Natural killer cell (primary cell): ENCODE measurements around the gene SPARC. TPM values are rescaled to one million over a fixed set of nuclear protein-coding genes. Genes with fewer than 3 reads are reported as not detected.

Experiments used
- ATAC-seq, 3 donors: fragments of 150-1000 bp in 2 of 3; fragments of 200-7000 bp in 1 of 3; cut with Tn5 transposase; 1 replicate in 1 of 3; 2 replicates in 2 of 3; pipeline ENCODE4 v1.10.0; 2021; ENCODE audit warnings: mild to moderate bottlenecking in 2 of 3, moderate library complexity in 2 of 3
- DNase-seq, 2 donors: peaks; one replicate each; pipeline versions ENCODE4 v3.0.0 to v3.0.0-alpha.2; 2013 to 2021; ENCODE audit warnings: mixed read lengths in 1 of 2
- H3K27ac ChIP-seq: one replicate; pipeline ENCODE4 v1.5.1; 2013; ENCODE audit warnings: mild to moderate bottlenecking, low read length
- H3K27me3 ChIP-seq: one replicate; pipeline ENCODE4 v1.6.1; 2013; ENCODE audit warnings: low read length; ENCODE audit not compliant: control insufficient read depth, insufficient read depth
- H3K36me3 ChIP-seq: one replicate; pipeline ENCODE4 v1.6.1; 2013; ENCODE audit warnings: low read length; ENCODE audit not compliant: control insufficient read depth, insufficient read depth
- H3K4me1 ChIP-seq: one replicate; pipeline ENCODE4 v1.6.1; 2013; ENCODE audit warnings: low read length; ENCODE audit not compliant: control insufficient read depth, insufficient read depth
- H3K4me3 ChIP-seq: one replicate; pipeline ENCODE4 v1.5.1; 2013; ENCODE audit warnings: low read length
- H3K9me3 ChIP-seq: one replicate; pipeline ENCODE4 v1.6.1; 2013; ENCODE audit warnings: low read length; ENCODE audit not compliant: control insufficient read depth, insufficient read depth
- H3K27ac Mint-ChIP-seq, 2 donors: one replicate each; pipeline ENCODE4 v1.8.0; 2022; ENCODE audit warnings: mild to moderate bottlenecking in 2 of 2, mixed read lengths in 2 of 2, moderate library complexity in 1 of 2
- H3K27me3 Mint-ChIP-seq, 2 donors: one replicate each; pipeline ENCODE4 v1.8.0; 2022; ENCODE audit warnings: low read depth in 2 of 2, mixed read lengths in 2 of 2
- H3K36me3 Mint-ChIP-seq: one replicate; pipeline ENCODE4 v1.8.0; 2022; ENCODE audit warnings: mixed read lengths
- H3K4me1 Mint-ChIP-seq, 2 donors: one replicate each; pipeline ENCODE4 v1.8.0; 2022; ENCODE audit warnings: mixed read lengths in 2 of 2
- H3K4me3 Mint-ChIP-seq: one replicate; pipeline ENCODE4 v1.8.0; 2022; ENCODE audit warnings: mild to moderate bottlenecking, moderate library complexity, mixed read lengths
- H3K9me3 Mint-ChIP-seq, 2 donors: one replicate each; pipeline ENCODE4 v1.8.0; 2022; ENCODE audit warnings: mixed read lengths in 2 of 2
- WGBS: methylation state at CpG from one replicate; pipeline ENCODE4 v1.1.7; 2013; ENCODE audit warnings: missing lambda C conversion rate; ENCODE audit not compliant: insufficient coverage; 5-methylcytosine and 5-hydroxymethylcytosine counted together
- intact Hi-C: fragments of 100-400 bp; cut with micrococcal nuclease; formaldehyde crosslinking; loops from one replicate; pipeline ENCODE4 v1.14.2; 2022
- total RNA-seq, 4 donors: library from RNA; stranded (reverse); fragments of 120-200 nt in 1 of 4; gene quantifications; one replicate each; pipeline versions ENCODE4 v1.2.3 to v1.2.4, GENCODE V29; 2013 to 2022
- TF ChIP-seq, protein P1 (sequence below): fragments of 200-600 bp; IDR thresholded peaks from one replicate; pipeline ENCODE4 v1.8.0; 2022; ENCODE audit warnings: antibody characterized with exemption

SPARC gene
- total RNA-seq, 3 donors from 2014 or later (not counting 1 experiment from before 2014, with no cell fraction given), result 3.2 to 48.5 (median 23.4) TPM

DNA sequence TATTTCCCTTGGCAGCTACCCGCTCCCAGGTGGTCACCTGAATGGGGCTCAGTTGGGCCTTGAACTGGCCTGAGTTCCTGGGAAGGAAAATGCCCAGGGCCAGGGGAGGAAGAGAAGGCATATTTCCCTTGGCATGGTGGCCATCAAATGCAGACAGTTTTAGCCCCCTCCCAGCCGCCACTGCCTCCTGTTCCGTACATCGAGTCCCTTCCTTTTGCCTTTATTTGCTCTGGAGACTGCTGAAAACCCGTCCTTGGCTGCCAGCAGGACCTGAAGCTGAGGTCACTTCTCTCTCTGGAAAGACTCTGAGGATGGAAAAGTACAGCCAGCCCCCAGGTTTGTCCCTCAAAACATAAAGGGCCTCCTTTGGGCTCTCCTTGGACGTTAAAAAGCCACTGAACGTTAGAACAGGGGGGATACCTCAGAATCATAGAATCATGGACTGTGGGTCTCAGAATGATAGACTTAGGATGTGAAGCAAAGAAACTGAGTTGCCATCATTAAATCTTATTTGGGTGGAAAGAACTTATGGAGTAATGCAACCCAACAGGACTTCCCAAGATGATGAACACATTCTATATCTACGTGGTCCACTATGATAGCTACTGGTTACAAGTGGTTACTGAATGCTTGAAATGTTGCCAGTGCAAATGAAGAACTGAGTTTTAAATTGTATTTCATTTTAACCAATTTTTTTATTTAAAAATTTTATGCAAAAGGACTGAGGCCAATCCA, 7.1 kb downstream of the SPARC start:
- Histone ChIP-seq H3K9me3 (no peaks in the 10 kb centered on the region), H3K36me3 (no peaks in the 10 kb centered on the region), H3K4me3 (no peak overlapping the region), H3K4me1 (no peaks in the 10 kb centered on the region), H3K27ac (no peak overlapping the region), H3K27me3 (no peaks in the 10 kb centered on the region)
- ATAC-seq (no peak), DNase-seq (no peak)
- WGBS, result 92% methylated on average over 8 of the region's 8 CpGs
- Mint-ChIP-seq H3K4me3 (no peak overlapping the region), H3K27ac (no peak overlapping the region), H3K27me3 (peaks cover 0 to 14% of the 10 kb centered on the region in 2 donors), H3K36me3 (no peaks in the 10 kb centered on the region), H3K4me1 (no peaks in the 10 kb centered on the region), H3K9me3 (no peaks in the 10 kb centered on the region)
- intact Hi-C loops, result no loop called here
- TF ChIP-seq, protein P1, sequence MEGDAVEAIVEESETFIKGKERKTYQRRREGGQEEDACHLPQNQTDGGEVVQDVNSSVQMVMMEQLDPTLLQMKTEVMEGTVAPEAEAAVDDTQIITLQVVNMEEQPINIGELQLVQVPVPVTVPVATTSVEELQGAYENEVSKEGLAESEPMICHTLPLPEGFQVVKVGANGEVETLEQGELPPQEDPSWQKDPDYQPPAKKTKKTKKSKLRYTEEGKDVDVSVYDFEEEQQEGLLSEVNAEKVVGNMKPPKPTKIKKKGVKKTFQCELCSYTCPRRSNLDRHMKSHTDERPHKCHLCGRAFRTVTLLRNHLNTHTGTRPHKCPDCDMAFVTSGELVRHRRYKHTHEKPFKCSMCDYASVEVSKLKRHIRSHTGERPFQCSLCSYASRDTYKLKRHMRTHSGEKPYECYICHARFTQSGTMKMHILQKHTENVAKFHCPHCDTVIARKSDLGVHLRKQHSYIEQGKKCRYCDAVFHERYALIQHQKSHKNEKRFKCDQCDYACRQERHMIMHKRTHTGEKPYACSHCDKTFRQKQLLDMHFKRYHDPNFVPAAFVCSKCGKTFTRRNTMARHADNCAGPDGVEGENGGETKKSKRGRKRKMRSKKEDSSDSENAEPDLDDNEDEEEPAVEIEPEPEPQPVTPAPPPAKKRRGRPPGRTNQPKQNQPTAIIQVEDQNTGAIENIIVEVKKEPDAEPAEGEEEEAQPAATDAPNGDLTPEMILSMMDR, result no peak

DNA sequence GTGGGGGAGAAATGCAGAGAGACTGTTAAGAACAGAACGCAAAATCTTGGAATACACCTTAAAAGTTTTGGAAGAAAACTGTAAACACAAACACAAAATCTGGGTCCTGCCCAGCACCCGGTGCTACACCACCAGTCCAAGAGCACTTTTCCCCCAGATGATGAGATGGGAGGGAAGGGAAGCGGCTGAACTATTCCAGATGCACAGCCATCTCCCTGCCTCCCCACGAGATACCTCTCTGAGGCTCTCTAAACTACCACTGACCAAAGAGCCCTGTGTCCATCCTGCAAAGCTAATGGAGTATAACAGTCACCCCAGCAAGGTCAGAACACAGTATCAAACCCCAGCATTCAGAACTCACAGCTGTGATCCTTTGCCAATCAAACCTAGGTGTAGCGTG, 8.0 kb downstream of the SPARC start:
- H3K27ac ChIP-seq, result no peak overlapping the region
- Mint-ChIP-seq H3K36me3 (no peaks in the 10 kb centered on the region), H3K27ac (no peak overlapping the region), H3K4me3 (no peak overlapping the region), H3K9me3 (no peaks in the 10 kb centered on the region), H3K27me3 (peaks cover 0 to 14% of the 10 kb centered on the region in 2 donors), H3K4me1 (no peaks in the 10 kb centered on the region)
- no peak overlapping the region for H3K4me3 ChIP-seq
- WGBS, result 83% methylated on average over 5 of the region's 5 CpGs
- no peaks in the 10 kb centered on the region for H3K27me3 ChIP-seq
- intact Hi-C loops, result no loop called here
- H3K9me3 ChIP-seq, result no peaks in the 10 kb centered on the region
- H3K4me1 ChIP-seq, result no peaks in the 10 kb centered on the region
- DNase-seq, result no peak
- TF ChIP-seq, protein P1, result no peak
- H3K36me3 ChIP-seq, result no peaks in the 10 kb centered on the region
- no peak for ATAC-seq

DNA sequence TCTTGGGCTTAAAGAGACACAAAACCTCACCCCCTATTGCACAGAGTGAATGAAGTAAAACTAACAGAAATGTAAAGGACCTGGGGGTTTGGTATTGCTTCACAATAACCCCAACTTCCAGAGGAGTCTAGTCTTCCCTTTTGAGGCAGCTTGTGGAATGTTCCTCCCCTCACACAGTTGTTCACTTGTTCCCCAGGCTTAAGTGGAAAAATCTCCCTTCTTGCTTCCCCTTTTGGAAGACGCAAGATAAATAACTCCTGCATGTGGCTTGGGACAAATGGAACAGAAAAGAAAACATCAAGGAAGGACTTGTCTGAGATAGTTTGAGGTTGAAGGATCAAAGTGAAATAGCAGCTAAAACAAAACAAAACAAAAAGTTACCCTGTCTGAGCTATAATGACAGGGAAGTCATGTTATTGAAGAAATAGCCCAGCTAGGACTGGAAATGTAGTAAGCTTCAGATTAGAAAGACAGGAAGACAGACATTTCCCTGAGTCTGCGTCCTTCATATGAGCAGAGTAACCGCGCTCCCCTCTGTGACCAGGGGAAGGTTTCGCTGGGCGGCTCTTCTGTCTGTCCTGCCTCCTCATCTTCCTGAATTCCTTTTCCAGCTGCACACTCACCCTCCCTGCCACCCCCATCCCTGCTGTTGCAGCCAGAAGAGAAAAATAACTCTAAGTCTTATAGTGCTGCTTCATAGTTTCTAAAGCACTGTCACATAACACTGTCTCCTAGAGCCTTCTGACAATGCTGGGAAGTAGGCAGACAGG, 8.8 kb downstream of the SPARC start:
- 62% methylated on average over 6 of the region's 6 CpGs for WGBS
- Histone ChIP-seq H3K4me1 (no peaks in the 10 kb centered on the region), H3K27me3 (no peaks in the 10 kb centered on the region), H3K9me3 (no peaks in the 10 kb centered on the region), H3K36me3 (no peaks in the 10 kb centered on the region), H3K27ac (no peak overlapping the region), H3K4me3 (no peak overlapping the region)
- intact Hi-C loops, result no loop called here
- no peaks in the 10 kb centered on the region for H3K4me1 Mint-ChIP-seq
- no peak overlapping the region for H3K4me3 Mint-ChIP-seq
- DNase-seq, result no peak
- H3K9me3 Mint-ChIP-seq, result no peaks in the 10 kb centered on the region
- peaks cover 0 to 14% of the 10 kb centered on the region in 2 donors for H3K27me3 Mint-ChIP-seq
- TF ChIP-seq, protein P1, result no peak
- no peak for ATAC-seq
- H3K27ac Mint-ChIP-seq, result no peak overlapping the region
- H3K36me3 Mint-ChIP-seq, result no peaks in the 10 kb centered on the region
